Measurements from ENCODE around the gene B4GALNT4. TPM values are rescaled to one million over a fixed set of nuclear protein-coding genes. Genes with fewer than 3 reads are reported as not detected.
"Not testable (repeated sequence)": the region's sequence is repeated elsewhere in the genome, so short reads cannot be mapped to it uniquely, and the experiment has no call there.

The B4GALNT4 gene
- total RNA-seq, 1 experiment from 2014 or later, result 0.75 TPM

- DNase-seq (ENCODE audit: low read depth), result no peak
Observed at GRCh38 chr11:392102-392777, 22.9 kb downstream of the B4GALNT4 start.

DNA sequence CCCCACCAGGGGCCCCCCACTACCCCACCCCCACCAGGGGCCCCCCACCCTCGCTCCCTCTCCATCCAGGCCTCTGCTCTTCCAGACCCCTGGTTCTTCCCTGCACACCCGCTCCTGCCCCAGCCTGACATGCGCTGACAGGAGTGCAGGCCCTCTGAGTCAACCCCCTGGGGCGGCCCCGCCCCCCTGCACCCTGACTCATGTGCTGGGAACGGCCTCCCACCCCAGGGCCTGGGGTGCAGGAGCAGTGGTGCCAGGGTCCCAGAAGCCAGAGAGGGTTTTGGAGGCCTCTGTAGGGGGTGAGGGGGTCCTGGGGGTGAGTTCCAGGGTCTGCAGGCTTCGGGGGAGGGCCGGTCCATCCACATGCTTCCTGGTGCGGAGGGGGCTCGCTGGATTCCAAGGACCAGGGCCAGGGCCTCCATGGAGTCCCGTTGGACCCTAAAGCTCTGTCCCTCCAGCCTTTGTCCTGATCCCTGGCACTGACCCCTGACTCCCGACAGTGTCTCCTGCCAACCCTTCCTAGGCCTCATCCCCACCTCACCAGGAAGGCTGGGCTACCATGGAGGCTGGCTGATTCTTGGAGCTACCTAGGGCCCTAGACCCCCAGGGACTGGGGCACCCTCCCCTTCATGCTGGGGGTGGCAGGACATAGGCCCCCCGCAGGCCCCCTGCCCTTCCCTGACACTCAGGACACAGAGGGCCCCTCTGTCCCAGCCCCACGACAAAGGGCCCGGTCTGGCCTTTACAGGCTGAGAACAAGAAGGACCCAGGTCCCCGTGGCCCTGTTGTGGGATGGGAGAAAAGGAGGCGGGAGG, 24.1 kb downstream of the B4GALNT4 start:
- DNase-seq (ENCODE audit: low read depth), result peak; percentile 78

GRCh38 chr11:394034-394857, 24.9 kb downstream of the B4GALNT4 start, which contains the start of gene PKP3:
Gene PKP3 (plus strand): TSS chr11:394209. CDS start chr11:394293, 84 bp downstream.
- peak; percentile 53 for DNase-seq (ENCODE audit: low read depth)

DNA sequence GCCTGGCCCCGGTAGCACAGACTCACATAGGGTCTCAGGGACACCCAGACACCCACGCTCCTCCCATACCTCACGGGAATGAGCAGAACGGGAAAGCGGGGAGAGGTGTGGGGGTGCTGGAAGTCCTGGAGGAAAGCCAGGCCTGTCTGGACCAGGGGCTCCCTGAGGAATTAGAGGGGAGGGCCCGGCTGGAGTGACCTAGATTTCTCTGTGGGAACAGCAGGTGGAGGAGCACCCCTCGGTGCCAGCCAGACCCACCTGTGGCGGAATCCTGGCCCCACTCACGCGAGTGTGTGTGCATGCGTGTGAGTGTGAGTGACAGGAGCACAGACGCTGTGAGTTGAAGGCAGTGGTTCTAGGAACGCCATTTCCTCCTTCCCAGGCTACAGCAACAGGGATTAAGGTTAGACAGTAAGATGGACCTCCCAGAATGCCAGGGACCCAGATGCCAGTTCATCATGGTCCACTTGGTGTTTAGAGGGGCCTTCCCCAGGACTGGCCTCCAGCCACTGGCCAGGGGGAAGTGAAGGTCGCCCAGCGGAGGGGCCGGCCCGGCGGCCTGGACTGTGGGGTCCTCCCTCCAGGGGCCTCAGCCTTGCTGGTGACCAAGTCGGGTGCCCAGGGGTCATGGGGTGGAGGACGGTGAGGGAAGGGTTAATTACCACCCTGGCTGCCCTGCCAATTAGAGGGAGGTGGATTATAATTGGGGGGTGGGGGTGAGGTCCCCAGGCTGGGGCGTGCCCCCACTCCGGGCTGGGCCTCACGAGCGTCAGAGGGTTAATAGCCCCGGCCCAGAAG, 25.8 kb downstream of the B4GALNT4 start:
- DNase-seq (ENCODE audit: low read depth), result no peak

GRCh38 chr11:395866-396265, 26.6 kb downstream of the B4GALNT4 start:
- DNase-seq (ENCODE audit: low read depth), result no peak

GRCh38 chr11:396511-396947, 27.2 kb downstream of the B4GALNT4 start:
- peak; percentile 41 for DNase-seq (ENCODE audit: low read depth)

- peak; percentile 58 for DNase-seq (ENCODE audit: low read depth)
Observed at GRCh38 chr11:396948-397548, 27.7 kb downstream of the B4GALNT4 start.

DNA sequence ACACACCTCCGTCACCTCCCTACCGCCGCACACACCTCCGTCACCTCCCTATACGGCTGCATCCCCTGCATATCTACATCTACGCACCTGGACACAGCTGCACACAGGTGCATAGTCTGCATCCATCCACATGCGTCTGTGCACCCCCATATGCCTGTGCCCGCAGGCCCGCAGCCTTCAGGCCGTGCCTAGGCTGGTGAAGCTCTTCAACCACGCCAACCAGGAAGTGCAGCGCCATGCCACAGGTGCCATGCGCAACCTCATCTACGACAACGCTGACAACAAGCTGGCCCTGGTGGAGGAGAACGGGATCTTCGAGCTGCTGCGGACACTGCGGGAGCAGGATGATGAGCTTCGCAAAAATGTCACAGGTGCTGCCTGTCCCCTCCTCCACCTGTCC, 29.5 kb downstream of the B4GALNT4 start:
- no peak for DNase-seq (ENCODE audit: low read depth)

DNA sequence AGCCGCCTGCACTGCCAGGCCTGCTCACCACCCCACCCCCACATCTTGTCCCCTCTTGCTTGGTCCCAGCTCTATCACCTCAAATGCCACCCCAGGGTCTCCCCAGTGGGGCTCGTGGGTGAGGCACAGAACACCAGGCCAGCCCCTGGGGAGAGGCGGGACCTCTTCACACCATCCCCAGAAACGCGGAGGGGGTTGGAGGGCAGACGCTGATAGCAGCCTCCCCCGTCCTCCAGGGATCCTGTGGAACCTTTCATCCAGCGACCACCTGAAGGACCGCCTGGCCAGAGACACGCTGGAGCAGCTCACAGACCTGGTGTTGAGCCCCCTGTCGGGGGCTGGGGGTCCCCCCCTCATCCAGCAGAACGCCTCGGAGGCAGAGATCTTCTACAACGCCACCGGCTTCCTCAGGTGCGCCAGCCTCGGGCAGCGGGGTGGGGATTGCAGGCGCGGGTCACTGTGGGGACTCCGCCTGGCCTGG, 30.5 kb downstream of the B4GALNT4 start:
- DNase-seq (ENCODE audit: low read depth), result no peak

GRCh38 chr11:400241-400689, 31.0 kb downstream of the B4GALNT4 start:
- no peak for DNase-seq (ENCODE audit: low read depth)

DNA sequence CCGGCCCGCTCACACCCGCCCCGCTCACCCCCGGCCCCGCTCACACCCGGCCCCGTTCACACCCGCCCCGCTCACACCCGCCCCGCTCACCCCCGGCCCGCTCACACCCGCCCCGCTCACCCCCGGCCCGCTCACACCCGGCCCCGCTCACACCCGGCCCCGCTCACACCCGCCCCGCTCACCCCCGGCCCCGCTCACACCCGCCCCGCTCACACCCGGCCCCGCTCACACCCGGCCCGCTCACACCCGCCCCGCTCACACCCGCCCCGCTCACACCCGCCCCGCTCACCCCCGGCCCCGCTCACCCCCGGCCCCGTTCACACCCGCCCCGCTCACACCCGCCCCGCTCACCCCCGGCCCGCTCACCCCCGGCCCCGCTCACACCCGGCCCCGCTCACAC, 31.9 kb downstream of the B4GALNT4 start:
- not testable (repeated sequence) for DNase-seq (ENCODE audit: low read depth)

DNA sequence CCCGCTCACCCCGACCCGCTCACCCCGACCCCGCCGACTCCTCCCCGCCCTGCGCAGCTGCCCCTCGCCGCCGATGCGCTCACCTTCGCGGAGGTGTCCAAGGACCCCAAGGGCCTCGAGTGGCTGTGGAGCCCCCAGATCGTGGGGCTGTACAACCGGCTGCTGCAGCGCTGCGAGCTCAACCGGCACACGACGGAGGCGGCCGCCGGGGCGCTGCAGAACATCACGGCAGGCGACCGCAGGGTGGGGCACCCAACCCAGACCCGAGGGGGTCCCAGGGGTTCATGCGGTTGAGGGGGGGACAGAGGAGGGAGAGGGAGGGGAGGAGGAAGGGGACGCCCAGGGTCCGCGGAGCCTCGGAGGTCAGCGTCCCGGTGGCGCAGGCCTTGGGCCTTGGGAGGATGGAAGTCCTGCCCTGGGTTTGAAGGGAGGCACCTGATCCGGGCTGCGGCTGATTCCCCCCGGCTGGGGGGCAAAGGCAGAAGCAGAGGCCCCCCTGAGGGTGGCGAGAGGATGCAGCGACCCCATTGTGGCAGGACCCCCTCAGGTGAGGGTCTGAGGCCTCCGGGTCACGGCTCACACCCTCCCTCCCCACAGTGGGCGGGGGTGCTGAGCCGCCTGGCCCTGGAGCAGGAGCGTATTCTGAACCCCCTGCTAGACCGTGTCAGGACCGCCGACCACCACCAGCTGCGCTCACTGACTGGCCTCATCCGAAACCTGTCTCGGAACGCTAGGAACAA, 33.9 kb downstream of the B4GALNT4 start:
- no peak for DNase-seq (ENCODE audit: low read depth)

GRCh38 chr11:403761-404431, 34.6 kb downstream of the B4GALNT4 start:
- DNase-seq (ENCODE audit: low read depth), result no peak

GRCh38 chr11:404551-405264, 35.4 kb downstream of the B4GALNT4 start:
- no peak for DNase-seq (ENCODE audit: low read depth)

DNA sequence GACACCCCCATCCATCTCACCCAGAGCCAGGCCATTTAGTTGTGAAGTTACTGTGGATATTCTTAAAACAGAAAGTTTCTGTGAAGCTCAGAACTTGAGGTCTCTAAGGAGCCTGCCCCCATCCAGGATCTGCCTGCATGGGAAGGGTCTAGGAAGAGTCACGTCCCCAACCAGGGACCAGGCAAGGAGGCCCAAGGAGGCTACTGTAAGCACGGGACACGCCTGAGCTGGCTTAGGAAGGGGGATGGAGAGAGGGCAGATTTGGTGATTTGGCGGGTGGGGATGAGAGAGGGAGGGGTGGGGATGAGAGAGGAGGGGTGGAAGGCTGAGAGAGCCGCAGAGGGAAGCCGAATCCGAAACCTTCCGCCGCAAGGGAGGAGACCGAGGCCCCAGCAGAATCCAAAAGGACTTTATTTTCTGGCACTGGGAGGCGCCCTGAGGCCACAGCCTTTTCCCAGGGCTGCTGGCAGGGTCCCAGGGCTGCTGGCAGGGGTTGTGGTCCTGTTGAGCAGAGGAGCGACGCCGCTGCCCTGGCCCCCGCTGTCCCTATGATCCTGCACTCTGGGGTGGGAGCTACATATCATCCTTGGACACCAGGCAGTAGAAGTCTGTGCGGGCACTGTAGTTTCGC, 36.1 kb downstream of the B4GALNT4 start:
- no peak for DNase-seq (ENCODE audit: low read depth)

GRCh38 chr11:405954-406795, 36.9 kb downstream of the B4GALNT4 start:
- no peak for DNase-seq (ENCODE audit: low read depth)

All from LHCN-M2 (cell line).